Mesothelial cell of epicardium (in vitro differentiated cells): Measurements from ENCODE around the gene PASD1. TPM values are rescaled to one million over a fixed set of nuclear protein-coding genes. Genes with fewer than 3 reads are reported as not detected.

Experiments used
- DNase-seq, 2 experiments: peaks; one replicate each; pipeline ENCODE4 v3.0.0; 2021; ENCODE audit warnings: low spot score in 2 of 2; ENCODE audit not compliant: unreplicated experiment in 2 of 2
- H3K27ac Mint-ChIP-seq: 2 replicates; pipeline ENCODE4 v1.8.0; 2021; ENCODE audit warnings: mixed read lengths
- H3K27me3 Mint-ChIP-seq: 2 replicates; pipeline ENCODE4 v1.8.0; 2021; ENCODE audit warnings: low read depth, mixed read lengths
- H3K36me3 Mint-ChIP-seq: 2 replicates; pipeline ENCODE4 v1.8.0; 2021; ENCODE audit warnings: mixed read lengths
- H3K4me1 Mint-ChIP-seq: 2 replicates; pipeline ENCODE4 v1.8.0; 2021; ENCODE audit warnings: mixed read lengths
- H3K4me3 Mint-ChIP-seq: 2 replicates; pipeline ENCODE4 v1.8.0; 2021; ENCODE audit warnings: mild to moderate bottlenecking, moderate library complexity, mixed read lengths
- H3K9me3 Mint-ChIP-seq: 2 replicates; pipeline ENCODE4 v1.8.0; 2021; ENCODE audit warnings: mixed read lengths
- total RNA-seq: library from RNA; stranded (reverse); gene quantifications from 3 replicates; pipeline ENCODE4 v1.2.1, GENCODE V29; 2021
- TF ChIP-seq, protein P1 (sequence below): fragments of 200-600 bp; sonication (generic); IDR thresholded peaks from one replicate; pipeline ENCODE4 v1.5.0; 2021; ENCODE audit warnings: antibody characterized with exemption; ENCODE audit not compliant: unreplicated experiment

The PASD1 gene
- total RNA-seq, 1 donor from 2014 or later = not detected

GRCh38 chrX:151712253-151712652 is 148.8 kb downstream of the PASD1 start:
- Mint-ChIP-seq H3K36me3 (no peaks in the 10 kb centered on the region), H3K4me1 (peaks cover 2% of the 10 kb centered on the region), H3K4me3 (no peak overlapping the region), H3K27me3 (peaks cover 24% of the 10 kb centered on the region), H3K27ac (no peak overlapping the region), H3K9me3 (no peaks in the 10 kb centered on the region)
- DNase-seq = no peak
- TF ChIP-seq, protein P1, sequence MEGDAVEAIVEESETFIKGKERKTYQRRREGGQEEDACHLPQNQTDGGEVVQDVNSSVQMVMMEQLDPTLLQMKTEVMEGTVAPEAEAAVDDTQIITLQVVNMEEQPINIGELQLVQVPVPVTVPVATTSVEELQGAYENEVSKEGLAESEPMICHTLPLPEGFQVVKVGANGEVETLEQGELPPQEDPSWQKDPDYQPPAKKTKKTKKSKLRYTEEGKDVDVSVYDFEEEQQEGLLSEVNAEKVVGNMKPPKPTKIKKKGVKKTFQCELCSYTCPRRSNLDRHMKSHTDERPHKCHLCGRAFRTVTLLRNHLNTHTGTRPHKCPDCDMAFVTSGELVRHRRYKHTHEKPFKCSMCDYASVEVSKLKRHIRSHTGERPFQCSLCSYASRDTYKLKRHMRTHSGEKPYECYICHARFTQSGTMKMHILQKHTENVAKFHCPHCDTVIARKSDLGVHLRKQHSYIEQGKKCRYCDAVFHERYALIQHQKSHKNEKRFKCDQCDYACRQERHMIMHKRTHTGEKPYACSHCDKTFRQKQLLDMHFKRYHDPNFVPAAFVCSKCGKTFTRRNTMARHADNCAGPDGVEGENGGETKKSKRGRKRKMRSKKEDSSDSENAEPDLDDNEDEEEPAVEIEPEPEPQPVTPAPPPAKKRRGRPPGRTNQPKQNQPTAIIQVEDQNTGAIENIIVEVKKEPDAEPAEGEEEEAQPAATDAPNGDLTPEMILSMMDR = no peak

GRCh38 chrX:151713849-151714248 is 150.4 kb downstream of the PASD1 start:
- Mint-ChIP-seq H3K9me3 (peaks cover 6% of the 10 kb centered on the region), H3K36me3 (no peaks in the 10 kb centered on the region), H3K27ac (no peak overlapping the region), H3K4me3 (no peak overlapping the region), H3K27me3 (peaks cover 30% of the 10 kb centered on the region), H3K4me1 (peaks cover 2% of the 10 kb centered on the region)
- TF ChIP-seq, protein P1 = peak; percentile 42
- no peak for DNase-seq

DNA sequence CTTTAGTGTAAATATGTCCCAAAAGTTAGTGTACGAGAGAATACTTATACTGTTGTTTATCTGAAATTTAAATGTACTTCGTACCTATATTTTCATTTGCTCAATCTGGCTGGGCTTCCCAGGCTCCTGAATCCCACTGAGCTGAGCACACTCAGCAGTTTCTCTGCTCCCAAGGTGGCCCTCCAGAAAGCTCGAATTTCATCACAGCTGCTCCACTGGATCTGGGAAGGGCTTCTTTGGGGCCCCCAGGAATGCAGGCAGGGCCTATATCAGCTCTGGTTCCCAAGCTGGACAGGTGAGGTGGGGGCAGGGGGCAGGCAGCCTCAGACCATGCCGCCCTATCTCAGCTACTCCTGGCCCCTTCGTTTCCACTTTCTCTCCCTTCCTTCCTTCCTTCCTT is 150.9 kb downstream of the PASD1 start:
- peaks cover 30% of the 10 kb centered on the region for H3K27me3 Mint-ChIP-seq
- H3K9me3 Mint-ChIP-seq = peaks cover 6% of the 10 kb centered on the region
- no peak for DNase-seq
- no peak overlapping the region for H3K4me3 Mint-ChIP-seq
- H3K36me3 Mint-ChIP-seq = no peaks in the 10 kb centered on the region
- no peak overlapping the region for H3K27ac Mint-ChIP-seq
- TF ChIP-seq, protein P1 = no peak
- peaks cover 2% of the 10 kb centered on the region for H3K4me1 Mint-ChIP-seq

GRCh38 chrX:151715752-151716151 is 152.3 kb downstream of the PASD1 start, which contains the start of gene FATE1:
TSS of gene FATE1 (plus strand) at chrX:151716035. CDS start at chrX:151716120, 85 bp downstream.
- no peak within 1 kb of the TSS for H3K27ac Mint-ChIP-seq
- H3K36me3 Mint-ChIP-seq = no peaks in the 10 kb centered on the region
- no peak within 1 kb of the TSS for H3K4me3 Mint-ChIP-seq
- DNase-seq = no peak
- H3K4me1 Mint-ChIP-seq = peaks cover 2% of the 10 kb centered on the region
- peaks cover 6% of the 10 kb centered on the region for H3K9me3 Mint-ChIP-seq
- TF ChIP-seq, protein P1 = no peak
- H3K27me3 Mint-ChIP-seq = peaks cover 24% of the 10 kb centered on the region

DNA sequence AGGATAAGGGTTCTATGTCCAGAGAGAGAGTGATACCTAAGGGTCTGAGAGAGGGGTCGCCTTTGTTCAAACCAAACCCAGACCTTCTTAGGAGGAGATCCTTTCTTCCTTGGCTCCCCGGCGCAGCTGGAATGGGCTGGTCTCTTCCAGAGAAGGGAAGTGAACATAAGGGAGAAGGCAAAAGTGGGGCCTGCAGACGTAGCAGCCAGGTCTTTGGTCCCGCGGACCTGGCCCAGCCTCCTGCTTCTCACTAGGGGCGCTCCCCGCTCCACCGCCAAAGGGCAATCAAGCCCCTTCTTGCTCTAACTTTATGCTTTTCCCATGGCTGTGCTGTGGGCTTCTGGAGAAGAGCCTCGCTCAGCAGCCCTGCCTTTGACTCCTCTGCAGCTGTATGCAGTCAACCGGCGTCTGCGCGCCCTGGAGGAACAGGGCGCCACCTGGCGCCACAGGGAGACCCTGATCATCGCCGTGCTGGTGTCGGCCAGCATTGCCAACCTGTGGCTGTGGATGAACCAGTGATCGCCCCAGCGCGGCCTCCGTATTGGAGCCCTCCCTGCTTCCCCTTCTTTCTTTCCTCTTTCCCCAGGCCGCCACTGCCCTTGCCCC is 158.9 kb downstream of the PASD1 start:
- H3K4me1 Mint-ChIP-seq = peaks cover 4% of the 10 kb centered on the region
- no peak overlapping the region for H3K4me3 Mint-ChIP-seq
- TF ChIP-seq, protein P1 = peak; percentile 26
- peak in 1 of 2 experiments; percentile 66 for DNase-seq
- H3K27ac Mint-ChIP-seq = no peak overlapping the region
- H3K9me3 Mint-ChIP-seq = peaks cover 12% of the 10 kb centered on the region
- peaks cover 10% of the 10 kb centered on the region for H3K27me3 Mint-ChIP-seq
- H3K36me3 Mint-ChIP-seq = no peaks in the 10 kb centered on the region
